ENCODE results near the gene PATE1. TPM values are rescaled to one million over a fixed set of nuclear protein-coding genes. Genes with fewer than 3 reads are reported as not detected.

The PATE1 gene
- total RNA-seq, 6 experiments from 2014 or later, result not detected

- DNase-seq, result peak; percentile 17
- H3K27me3 Mint-ChIP-seq (ENCODE audit: insufficient read depth), result peaks cover 8% of the 10 kb centered on the region; the same call in 1 of the 2 replicates
- no peak for TF ChIP-seq CTCF (IDR thresholded peaks at IDR 0.05)
- peaks cover 4% of the 10 kb centered on the region; the same call in 1 of the 2 replicates for H3K9me3 Mint-ChIP-seq
- no peak overlapping the region for H3K4me3 Mint-ChIP-seq
- H3K4me1 Mint-ChIP-seq (ENCODE audit: low read depth), result peaks cover 28% of the 10 kb centered on the region; the same call in 1 of the 2 replicates
- H3K27ac Mint-ChIP-seq, result peak overlapping the region; percentile 17; the same call in 1 of the 2 replicates
- no peaks in the 10 kb centered on the region for H3K36me3 Mint-ChIP-seq (ENCODE audit: low read depth)
These were observed 27.4 kb downstream of the PATE1 start for GRCh38 chr11:125773516-125773915.

- no peak for TF ChIP-seq CTCF (IDR thresholded peaks at IDR 0.05)
- no peak overlapping the region for H3K27ac Mint-ChIP-seq
- DNase-seq, result peak; percentile 14
- H3K4me3 Mint-ChIP-seq, result no peak overlapping the region
- peaks cover 1% of the 10 kb centered on the region; the same call in 1 of the 2 replicates for H3K27me3 Mint-ChIP-seq (ENCODE audit: insufficient read depth)
- H3K9me3 Mint-ChIP-seq, result peaks cover 9% of the 10 kb centered on the region
- H3K4me1 Mint-ChIP-seq (ENCODE audit: low read depth), result peaks cover 25% of the 10 kb centered on the region; the same call in 1 of the 2 replicates
- H3K36me3 Mint-ChIP-seq (ENCODE audit: low read depth), result no peaks in the 10 kb centered on the region
These were observed 31.2 kb downstream of the PATE1 start for GRCh38 chr11:125777309-125777708.

- H3K9me3 Mint-ChIP-seq, result peaks cover 9% of the 10 kb centered on the region
- H3K4me3 Mint-ChIP-seq, result no peak within 1 kb of the TSS
- H3K27ac Mint-ChIP-seq, result no peak within 1 kb of the TSS
- peaks cover 1% of the 10 kb centered on the region; the same call in 1 of the 2 replicates for H3K27me3 Mint-ChIP-seq (ENCODE audit: insufficient read depth)
- TF ChIP-seq CTCF (IDR thresholded peaks at IDR 0.05), result no peak
- H3K36me3 Mint-ChIP-seq (ENCODE audit: low read depth), result no peaks in the 10 kb centered on the region
- peaks cover 11% of the 10 kb centered on the region; the same call in 1 of the 2 replicates for H3K4me1 Mint-ChIP-seq (ENCODE audit: low read depth)
- DNase-seq, result no peak
These were observed 32.6 kb downstream of the PATE1 start, which contains the start of gene PATE2 for GRCh38 chr11:125778728-125779127. TSS of gene PATE2 (minus strand) at chr11:125778828. CDS start at chr11:125778773, 55 bp downstream.

- H3K36me3 Mint-ChIP-seq (ENCODE audit: low read depth), result no peaks in the 10 kb centered on the region
- TF ChIP-seq CTCF (IDR thresholded peaks at IDR 0.05), result no peak
- no peak for DNase-seq
- H3K27me3 Mint-ChIP-seq (ENCODE audit: insufficient read depth), result peaks cover 3% of the 10 kb centered on the region; the same call in 1 of the 2 replicates
- H3K4me3 Mint-ChIP-seq, result no peak overlapping the region
- H3K9me3 Mint-ChIP-seq, result peaks cover 10% of the 10 kb centered on the region
- H3K4me1 Mint-ChIP-seq (ENCODE audit: low read depth), result no peaks in the 10 kb centered on the region
- H3K27ac Mint-ChIP-seq, result no peak overlapping the region
These were observed 38.6 kb downstream of the PATE1 start for GRCh38 chr11:125784678-125785077.

GRCh38 chr11:125787827-125788226 is 41.7 kb downstream of the PATE1 start, which contains the start of gene PATE3:
TSS of gene PATE3 (plus strand) at chr11:125788127. CDS start at chr11:125788152, 25 bp downstream.
- no peak within 1 kb of the TSS for H3K4me3 Mint-ChIP-seq
- peaks cover 16% of the 10 kb centered on the region for H3K9me3 Mint-ChIP-seq
- TF ChIP-seq CTCF (IDR thresholded peaks at IDR 0.05), result no peak
- H3K27ac Mint-ChIP-seq, result no peak within 1 kb of the TSS
- H3K36me3 Mint-ChIP-seq (ENCODE audit: low read depth), result no peaks in the 10 kb centered on the region
- peaks cover 3% of the 10 kb centered on the region; the same call in 1 of the 2 replicates for H3K27me3 Mint-ChIP-seq (ENCODE audit: insufficient read depth)
- no peaks in the 10 kb centered on the region for H3K4me1 Mint-ChIP-seq (ENCODE audit: low read depth)
- DNase-seq, result no peak

Data from HFFc6 (cell line).